Pancreas (tissue), 10 donors: ENCODE data around the gene SBNO2. TPM values are rescaled to one million over a fixed set of nuclear protein-coding genes. Genes with fewer than 3 reads are reported as not detected.
A peak's percentile ranks its signal among the peaks of the same experiment; 100 is the strongest.

Experiments used
- ATAC-seq, 4 donors: fragments of 200-7000 bp; cut with Tn5 transposase; one replicate each; pipeline versions ENCODE4 v1.8.0 to v1.9.1; 2020; ENCODE audit warnings: mild to moderate bottlenecking in 4 of 4, moderate library complexity in 4 of 4
- DNase-seq, 6 donors: peaks; one replicate each; pipeline ENCODE4 v3.0.0-alpha.2; 2020
- FAIRE-seq: peaks from 2 replicates; lab custom pipeline; 2012; peaks lifted over from hg19 to GRCh38; lab: Jason Lieb, UNC
- H3K27ac ChIP-seq, 4 donors: fragments of 200-600 bp; sonication (generic); 1 replicate in 3 of 4; 2 replicates in 1 of 4; pipeline versions ENCODE4 v1.5.0 to v1.8.0; 2020
- H3K27me3 ChIP-seq, 4 donors: fragments of 200-600 bp; one replicate each; pipeline ENCODE4 v1.8.0; 2021
- H3K36me3 ChIP-seq, 3 donors: fragments of 200-600 bp; sonication (generic) in 1 of 3; one replicate each; pipeline versions ENCODE4 v1.5.0 to v1.8.0; 2020 to 2021
- H3K4me1 ChIP-seq, 3 donors: fragments of 200-600 bp; one replicate each; pipeline ENCODE4 v1.8.0; 2021
- H3K4me3 ChIP-seq, 4 donors: fragments of 200-600 bp; sonication (generic) in 2 of 4; one replicate each; pipeline versions ENCODE4 v1.5.0 to v1.8.0; 2020 to 2021
- H3K9me3 ChIP-seq, 4 donors: fragments of 200-600 bp; one replicate each; pipeline ENCODE4 v1.8.0; 2021
- WGBS, 2 donors: extraction: QIAGEN DNeasy Blood & Tissue Kit; methylation state at CpG; one replicate each; pipeline ENCODE4 v1.1.7; 2013; 5-methylcytosine and 5-hydroxymethylcytosine counted together
- intact Hi-C, 3 donors: fragments of 100-400 bp; cut with DNase I; formaldehyde crosslinking; loops; one replicate each; pipeline versions ENCODE4 v1.11.1 to v1.14.2; 2022
- polyA plus RNA-seq, 2 donors: library from polyadenylated mRNA; stranded (reverse); fragments of 200-250 nt; gene quantifications; one replicate each; pipeline ENCODE4 v1.2.3, GENCODE V29; 2013
- total RNA-seq, 6 donors: library from RNA; stranded (reverse); fragmentation: NEBNext Ultra II Directional in 4 of 6; extraction: Animal tissue kit (Norgen Biotek cat#: 25700) in 4 of 6; gene quantifications; one replicate each; pipeline versions ENCODE4 v1.2.1 to v1.2.4, GENCODE V29; 2021 to 2023
- TF ChIP-seq, protein P1 (sequence below), 4 donors: fragments of 200-600 bp; sonication (generic) in 3 of 4; IDR thresholded peaks; one replicate each; pipeline versions ENCODE4 v1.5.0 to v1.8.0; 2021; ENCODE audit warnings: antibody characterized with exemption in 4 of 4
- donor health status: healthy with polysubstance abuse.
- donor health status: DM: no; HTN: no; CAD: no; lungs with moderate emphysema.
- donor health status: DM: no; HTN: no; CAD: no.
- donor health status: control.
- donor health status: control.
- donor health status: Bipolar disorder and iron deficiency.
- donor health status: DM: yes; HTN: yes; CAD: no.
- donor health status: DM: no; HTN: no; CAD: no.
- donor health status: DM: no; HTN: no; CAD: no.
- donor health status: DM: yes; HTN: yes; CAD: no.

SBNO2 gene
- total and polyA plus RNA-seq, 8 donors = 16.8 to 53.9 (median 27.4) TPM

DNA sequence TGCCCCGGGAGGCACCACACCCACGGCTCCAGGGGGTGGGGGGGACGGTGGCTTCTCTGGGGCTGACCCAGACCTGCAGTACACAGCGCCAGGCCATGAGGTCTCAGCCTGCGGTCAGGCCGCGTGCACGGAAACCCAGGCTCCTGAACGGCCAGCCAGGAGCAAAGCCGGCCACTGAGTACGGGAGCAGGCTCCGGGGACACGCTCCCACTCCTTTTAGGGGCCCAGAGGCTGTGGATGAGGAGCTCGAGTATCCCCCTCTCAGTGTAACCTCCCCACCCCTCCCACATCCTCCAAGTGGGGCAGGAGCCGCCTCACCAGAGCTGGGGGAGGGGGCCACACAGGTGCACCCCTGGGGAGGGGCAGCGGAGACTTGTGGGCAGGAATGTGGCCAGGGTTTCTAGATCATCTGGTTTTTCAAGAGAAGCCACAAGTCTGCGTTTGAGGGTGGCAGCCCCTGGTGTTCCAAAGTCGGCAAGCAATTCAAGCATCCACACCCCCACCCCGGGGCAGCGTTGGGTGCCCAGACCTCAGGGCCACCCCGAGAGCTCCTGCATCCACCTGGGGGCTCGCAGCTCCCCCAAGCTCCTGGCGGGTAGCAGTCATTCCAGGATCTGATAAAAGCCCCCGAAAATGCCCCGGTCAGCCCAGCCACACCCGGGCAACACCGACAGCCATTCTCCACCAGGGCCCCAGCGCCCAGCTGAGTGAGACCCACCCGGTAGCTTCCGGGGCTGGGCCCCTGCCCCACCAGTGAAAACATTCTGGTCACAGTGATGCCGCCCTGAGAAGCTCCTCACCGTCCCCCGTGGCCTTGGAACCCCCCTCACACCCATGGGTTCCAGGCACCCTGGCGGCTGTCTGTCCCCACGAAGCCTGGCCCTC lies 6.1 kb downstream of the SBNO2 start:
- Histone ChIP-seq H3K4me3 (peak overlapping the region in 2 of 4 donors; percentile 14 to 33), H3K4me1 (peaks cover 0 to 15% (median 0%) of the 10 kb centered on the region in 3 donors), H3K9me3 (no peaks in the 10 kb centered on the region), H3K27me3 (no peaks in the 10 kb centered on the region), H3K27ac (peak overlapping the region; percentile 53 to 90 (median 62)), H3K36me3 (no peaks in the 10 kb centered on the region)
- TF ChIP-seq, protein P1, sequence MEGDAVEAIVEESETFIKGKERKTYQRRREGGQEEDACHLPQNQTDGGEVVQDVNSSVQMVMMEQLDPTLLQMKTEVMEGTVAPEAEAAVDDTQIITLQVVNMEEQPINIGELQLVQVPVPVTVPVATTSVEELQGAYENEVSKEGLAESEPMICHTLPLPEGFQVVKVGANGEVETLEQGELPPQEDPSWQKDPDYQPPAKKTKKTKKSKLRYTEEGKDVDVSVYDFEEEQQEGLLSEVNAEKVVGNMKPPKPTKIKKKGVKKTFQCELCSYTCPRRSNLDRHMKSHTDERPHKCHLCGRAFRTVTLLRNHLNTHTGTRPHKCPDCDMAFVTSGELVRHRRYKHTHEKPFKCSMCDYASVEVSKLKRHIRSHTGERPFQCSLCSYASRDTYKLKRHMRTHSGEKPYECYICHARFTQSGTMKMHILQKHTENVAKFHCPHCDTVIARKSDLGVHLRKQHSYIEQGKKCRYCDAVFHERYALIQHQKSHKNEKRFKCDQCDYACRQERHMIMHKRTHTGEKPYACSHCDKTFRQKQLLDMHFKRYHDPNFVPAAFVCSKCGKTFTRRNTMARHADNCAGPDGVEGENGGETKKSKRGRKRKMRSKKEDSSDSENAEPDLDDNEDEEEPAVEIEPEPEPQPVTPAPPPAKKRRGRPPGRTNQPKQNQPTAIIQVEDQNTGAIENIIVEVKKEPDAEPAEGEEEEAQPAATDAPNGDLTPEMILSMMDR (IDR thresholded peaks at IDR 0.05) = no peak
- FAIRE-seq (no peak), ATAC-seq (no peak), DNase-seq (peak in 2 of 6 donors; percentile 33 to 74)
- intact Hi-C loops = no loop called here
- WGBS, 2 donors = 78 to 82% methylated on average over 33 to 35 of the region's 35 CpGs

DNA sequence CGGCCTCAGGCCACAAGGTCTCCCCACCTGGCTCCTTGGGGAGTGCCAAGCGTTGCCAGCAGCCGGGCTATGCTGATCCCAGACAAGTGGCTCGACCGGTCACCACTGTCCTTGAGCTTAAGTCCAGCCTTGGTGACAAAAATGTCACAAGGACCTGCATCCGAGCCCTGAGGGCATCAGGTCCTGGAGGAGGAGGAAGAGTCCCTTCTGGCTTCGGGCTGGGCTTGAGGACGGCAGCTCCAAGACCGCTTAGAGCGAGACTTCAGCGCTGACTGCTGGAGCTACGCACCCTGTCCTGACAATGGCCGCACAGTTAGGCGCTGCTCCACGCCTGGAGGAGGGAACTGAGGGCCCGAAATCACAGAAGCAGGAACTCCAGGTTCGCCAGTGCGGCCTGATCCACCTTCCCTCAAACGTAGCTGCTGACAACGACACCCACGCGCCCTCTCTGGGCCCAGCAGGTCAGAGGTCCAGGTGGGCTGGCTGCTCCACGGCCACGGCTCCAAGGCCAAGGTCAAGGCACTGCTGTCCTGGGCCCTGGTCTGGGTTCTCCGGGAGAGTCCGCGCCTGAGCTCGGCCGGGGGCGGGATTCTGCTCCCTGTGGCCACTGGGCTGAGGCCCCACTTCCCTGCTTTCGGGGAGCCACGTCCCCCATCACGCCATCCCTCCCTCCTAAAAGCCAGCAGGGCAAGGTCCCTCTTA lies 7.0 kb downstream of the SBNO2 start:
- TF ChIP-seq, protein P1 (IDR thresholded peaks at IDR 0.05) = no peak
- H3K27me3 ChIP-seq = no peaks in the 10 kb centered on the region
- H3K27ac ChIP-seq = no peak overlapping the region
- H3K4me1 ChIP-seq = peaks cover 0 to 11% (median 0%) of the 10 kb centered on the region in 3 donors
- DNase-seq (peak in 2 of 6 donors; percentile 37 to 72), ATAC-seq (peak in 1 of 4 donors; percentile 9), FAIRE-seq (no peak)
- no peaks in the 10 kb centered on the region for H3K9me3 ChIP-seq
- H3K36me3 ChIP-seq = no peaks in the 10 kb centered on the region
- intact Hi-C loops = no loop called here
- 76% methylated on average over 33 of the region's 33 CpGs for WGBS, 2 donors
- no peak overlapping the region for H3K4me3 ChIP-seq

DNA sequence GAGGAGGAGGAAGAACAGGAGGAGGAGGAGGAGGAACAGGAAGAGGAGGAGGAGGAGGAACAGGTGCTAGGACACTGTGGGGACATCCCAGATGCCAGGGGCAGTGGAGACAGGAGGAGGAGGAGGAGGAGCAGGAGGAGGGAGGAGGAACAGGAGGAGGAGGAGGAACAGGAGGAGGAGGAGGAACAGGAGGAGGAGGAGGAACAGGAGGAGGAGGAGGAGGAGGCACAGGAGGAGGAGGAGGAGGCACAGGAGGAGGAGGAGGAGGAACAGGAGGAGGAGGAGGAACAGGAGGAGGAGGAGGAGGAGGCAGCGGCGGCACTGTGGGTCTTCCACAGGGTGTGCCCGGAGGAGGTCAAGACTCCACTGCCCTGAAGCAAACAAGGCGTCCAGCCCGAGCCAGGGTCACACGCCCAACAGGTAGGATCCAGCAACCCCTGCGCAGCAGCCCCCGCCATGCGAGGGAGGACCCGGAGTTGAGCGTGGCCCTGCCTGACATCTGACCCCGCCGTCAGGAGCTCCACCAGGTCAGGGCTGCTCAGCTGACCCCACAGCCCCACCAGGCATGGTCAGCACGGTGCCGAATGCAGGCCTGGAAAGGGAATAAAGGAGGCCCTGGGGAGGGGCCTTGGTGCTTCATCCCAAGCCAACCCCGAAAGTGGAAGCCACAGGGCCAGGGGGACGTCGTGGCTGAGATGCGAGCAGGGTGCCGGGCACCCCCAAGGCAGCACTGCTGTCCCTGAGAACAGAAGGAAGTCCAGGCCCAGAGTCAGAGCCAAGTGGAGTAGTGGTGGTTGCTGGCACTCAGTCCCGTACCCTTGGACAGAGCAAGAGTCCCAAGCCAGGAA lies 9.2 kb downstream of the SBNO2 start:
- Histone ChIP-seq H3K9me3 (no peaks in the 10 kb centered on the region), H3K27me3 (no peaks in the 10 kb centered on the region), H3K27ac (no peak overlapping the region), H3K4me3 (no peak overlapping the region), H3K36me3 (no peaks in the 10 kb centered on the region), H3K4me1 (peaks cover 0 to under 1% (median 0%) of the 10 kb centered on the region in 3 donors)
- intact Hi-C loops = no loop called here
- 87 to 89% methylated on average over 18 to 21 of the region's 21 CpGs for WGBS, 2 donors
- DNase-seq (peak in 1 of 6 donors; percentile 35), FAIRE-seq (no peak), ATAC-seq (no peak)
- TF ChIP-seq, protein P1 (IDR thresholded peaks at IDR 0.05) = no peak

DNA sequence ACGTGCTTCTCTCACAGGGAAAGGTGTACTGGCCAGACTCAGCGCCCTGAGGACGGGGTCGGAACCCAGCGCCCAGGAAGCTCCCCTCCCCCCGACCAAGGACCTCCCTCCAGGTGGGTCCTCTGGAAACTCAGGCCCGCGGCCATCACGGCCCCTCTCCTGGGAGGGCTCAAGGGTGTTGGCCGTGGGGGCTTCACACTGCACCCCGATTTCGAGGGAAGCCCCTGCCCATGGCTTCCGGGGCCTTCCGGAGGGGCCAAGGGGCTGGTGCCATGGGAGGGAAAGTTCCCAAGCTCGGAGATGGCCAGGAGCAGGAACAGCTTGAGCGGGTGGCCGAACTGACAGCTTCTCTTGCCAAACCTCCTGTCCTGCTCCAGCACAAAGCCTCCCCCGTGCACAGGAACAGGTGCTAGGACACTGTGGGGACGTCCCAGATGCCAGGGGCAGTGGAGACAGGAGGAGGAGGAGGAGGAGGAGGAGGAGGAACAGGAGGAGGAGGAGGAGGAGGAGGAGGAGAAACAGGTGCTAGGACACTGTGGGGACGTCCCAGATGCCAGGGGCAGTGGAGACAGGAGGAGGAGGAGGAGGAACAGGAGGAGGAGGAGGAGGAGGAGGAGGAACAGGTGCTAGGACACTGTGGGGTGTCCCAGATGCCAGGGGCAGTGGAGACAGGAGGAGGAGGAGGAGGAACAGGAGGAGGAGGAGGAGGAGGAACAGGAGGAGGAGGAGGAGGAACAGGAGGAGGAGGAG lies 10.0 kb downstream of the SBNO2 start:
- H3K9me3 ChIP-seq = no peaks in the 10 kb centered on the region
- H3K4me3 ChIP-seq = no peak overlapping the region
- 70 to 82% methylated on average over 16 to 20 of the region's 20 CpGs for WGBS, 2 donors
- TF ChIP-seq, protein P1 (IDR thresholded peaks at IDR 0.05) = no peak
- no peaks in the 10 kb centered on the region for H3K27me3 ChIP-seq
- no peak overlapping the region for H3K27ac ChIP-seq
- no peak for ATAC-seq
- peak in 1 of 6 donors; percentile 34 for DNase-seq
- H3K36me3 ChIP-seq = no peaks in the 10 kb centered on the region
- intact Hi-C loops = no loop called here
- no peak for FAIRE-seq
- no peaks in the 10 kb centered on the region for H3K4me1 ChIP-seq
